ENCODE results near the gene GPSM3.
"Not testable (repeated sequence)": the region's sequence is repeated elsewhere in the genome, so short reads cannot be mapped to it uniquely, and the experiment has no call there.

DNA sequence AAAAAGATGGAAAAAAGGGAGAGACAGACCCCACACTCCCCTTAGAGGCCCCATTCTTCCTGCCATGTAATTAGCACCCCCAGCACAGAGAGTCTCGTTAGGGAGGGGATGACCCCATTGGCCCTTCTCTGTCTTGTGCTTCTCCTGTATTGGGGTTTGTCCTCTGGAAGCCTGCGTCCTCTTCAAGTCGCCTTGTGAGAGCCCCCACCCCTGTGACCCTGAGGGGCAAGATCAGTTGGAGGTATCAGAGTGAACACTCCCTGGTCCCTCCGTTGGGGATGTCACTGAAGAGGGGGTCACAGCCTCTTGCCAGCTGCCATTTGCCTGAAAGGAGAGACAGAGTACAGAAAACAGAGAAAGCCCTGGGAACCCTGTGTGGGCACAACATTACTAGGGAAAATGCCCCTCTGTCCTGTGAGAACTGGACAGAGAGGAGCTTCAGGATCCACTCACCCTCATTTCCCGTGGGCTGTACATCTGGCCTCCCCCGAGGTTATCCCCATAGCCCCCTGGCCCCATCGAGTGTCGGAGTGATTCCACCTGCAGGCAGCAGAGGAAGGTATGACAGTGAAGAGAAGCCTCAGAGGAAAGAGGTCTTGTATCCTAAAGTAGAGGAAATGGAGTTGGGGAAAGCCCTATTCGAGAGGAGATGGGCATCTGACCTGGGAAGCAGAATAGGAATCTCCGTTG, 6.1 kb downstream of the GPSM3 start:
- TF ChIP-seq, protein P1, sequence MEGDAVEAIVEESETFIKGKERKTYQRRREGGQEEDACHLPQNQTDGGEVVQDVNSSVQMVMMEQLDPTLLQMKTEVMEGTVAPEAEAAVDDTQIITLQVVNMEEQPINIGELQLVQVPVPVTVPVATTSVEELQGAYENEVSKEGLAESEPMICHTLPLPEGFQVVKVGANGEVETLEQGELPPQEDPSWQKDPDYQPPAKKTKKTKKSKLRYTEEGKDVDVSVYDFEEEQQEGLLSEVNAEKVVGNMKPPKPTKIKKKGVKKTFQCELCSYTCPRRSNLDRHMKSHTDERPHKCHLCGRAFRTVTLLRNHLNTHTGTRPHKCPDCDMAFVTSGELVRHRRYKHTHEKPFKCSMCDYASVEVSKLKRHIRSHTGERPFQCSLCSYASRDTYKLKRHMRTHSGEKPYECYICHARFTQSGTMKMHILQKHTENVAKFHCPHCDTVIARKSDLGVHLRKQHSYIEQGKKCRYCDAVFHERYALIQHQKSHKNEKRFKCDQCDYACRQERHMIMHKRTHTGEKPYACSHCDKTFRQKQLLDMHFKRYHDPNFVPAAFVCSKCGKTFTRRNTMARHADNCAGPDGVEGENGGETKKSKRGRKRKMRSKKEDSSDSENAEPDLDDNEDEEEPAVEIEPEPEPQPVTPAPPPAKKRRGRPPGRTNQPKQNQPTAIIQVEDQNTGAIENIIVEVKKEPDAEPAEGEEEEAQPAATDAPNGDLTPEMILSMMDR (conservative IDR thresholded peaks at IDR 0.05; ENCODE audit: low read depth, low read length) = not testable (repeated sequence)
- TF ChIP-seq EZH2 (IDR thresholded peaks at IDR 0.05; ENCODE audit: borderline replicate concordance, low read depth, low read length, poor library complexity, severe bottlenecking) = not testable (repeated sequence)

Measured in A673 (cell line).